Posterior cingulate gyrus (tissue), 11 donors: Measurements from ENCODE around the gene ZNF804A.
A peak's percentile ranks its signal among the peaks of the same experiment; 100 is the strongest.

Source experiments
- DNase-seq, 10 donors: peaks; one replicate each; pipeline versions ENCODE4 v3.0.0 to v3.0.0-alpha.2; 2020 to 2021; ENCODE audit warnings: mixed read lengths in 3 of 10
- intact Hi-C: fragments of 100-400 bp; cut with DNase I; formaldehyde crosslinking; loops from one replicate; pipeline ENCODE4 v1.15.1; 2023

Gene ZNF804A

DNA sequence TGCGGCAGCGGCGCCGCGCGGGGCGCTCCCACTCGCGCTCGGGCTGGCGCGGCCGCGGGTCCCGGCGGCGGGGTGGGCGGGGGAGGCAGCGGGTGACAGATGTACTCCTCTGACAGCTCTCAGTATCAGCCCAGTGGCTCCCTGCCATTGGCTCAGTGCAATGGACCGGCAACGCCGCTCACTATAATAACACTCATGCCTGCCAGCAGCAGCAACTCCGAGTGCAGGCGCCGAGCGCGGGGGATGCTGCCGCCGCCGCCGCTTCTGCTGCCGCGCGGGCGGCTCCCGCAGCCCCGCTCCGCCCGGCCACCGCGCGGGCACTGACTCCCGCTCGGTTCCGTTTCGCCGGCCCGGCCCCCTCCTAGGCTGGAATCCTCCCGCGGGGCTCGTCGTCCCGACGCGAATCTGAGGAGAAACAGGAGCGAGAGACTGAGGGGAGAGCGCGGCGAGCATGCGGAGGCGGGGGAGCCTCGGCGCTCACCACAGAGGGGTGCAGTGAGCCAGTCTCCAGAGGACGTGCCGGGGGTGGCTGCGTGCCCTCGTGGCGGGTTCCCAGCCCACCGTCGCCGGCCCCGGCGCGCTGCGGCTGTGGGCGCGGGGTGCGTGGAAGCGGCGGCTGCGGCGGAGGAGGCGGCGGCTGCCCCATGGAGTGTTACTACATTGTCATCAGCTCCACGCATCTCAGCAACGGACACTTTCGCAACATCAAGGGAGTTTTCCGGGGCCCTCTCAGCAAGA, at the start of gene ZNF804A:
ZNF804A (plus strand) TSS at position 214 of the 738 bp plus-strand sequence; CDS start at position 645, 431 bp downstream.
- intact Hi-C loops, result no loop called here
- peak; percentile 55 to 95 (median 72) for DNase-seq

DNA sequence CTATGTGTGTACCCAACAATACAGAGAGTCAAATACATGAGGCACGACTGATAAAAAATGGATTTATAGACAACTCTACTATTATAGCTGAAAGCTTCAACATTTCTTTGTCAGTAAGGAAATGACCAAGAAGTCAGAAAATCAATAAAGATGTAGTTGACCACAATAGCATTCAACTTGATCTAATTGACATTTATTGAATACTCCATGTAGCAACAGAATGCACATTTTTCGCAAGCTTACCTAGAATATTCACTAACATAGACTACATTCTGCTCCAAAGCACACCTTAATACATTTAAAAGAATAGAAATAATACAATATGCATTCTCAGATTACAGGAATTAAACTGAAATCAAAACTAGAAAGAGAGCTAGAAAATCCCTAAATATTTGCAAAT, 49.2 kb upstream of the ZNF804A start:
- intact Hi-C loops, result no loop called here
- no peak for DNase-seq

DNA sequence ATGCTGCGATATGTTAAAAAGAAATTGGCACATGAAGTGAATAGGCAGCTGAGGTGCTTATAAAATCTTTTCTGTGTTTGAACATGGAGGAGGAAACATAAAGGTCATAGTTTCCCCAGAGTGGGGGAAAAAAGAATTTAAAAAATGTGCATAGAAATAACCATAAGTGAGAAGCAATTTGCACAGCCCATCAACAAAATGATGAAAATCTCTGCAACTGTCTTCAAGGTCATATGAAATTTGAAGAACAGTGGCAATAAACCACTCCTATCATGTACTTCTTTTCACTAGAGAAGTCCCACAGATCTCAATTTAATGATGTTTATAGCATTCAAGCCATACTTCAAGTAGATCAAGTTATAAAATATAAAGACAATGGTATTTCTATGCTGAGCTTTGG, 46.7 kb upstream of the ZNF804A start:
- no peak for DNase-seq
- intact Hi-C loops, result no loop called here

DNA sequence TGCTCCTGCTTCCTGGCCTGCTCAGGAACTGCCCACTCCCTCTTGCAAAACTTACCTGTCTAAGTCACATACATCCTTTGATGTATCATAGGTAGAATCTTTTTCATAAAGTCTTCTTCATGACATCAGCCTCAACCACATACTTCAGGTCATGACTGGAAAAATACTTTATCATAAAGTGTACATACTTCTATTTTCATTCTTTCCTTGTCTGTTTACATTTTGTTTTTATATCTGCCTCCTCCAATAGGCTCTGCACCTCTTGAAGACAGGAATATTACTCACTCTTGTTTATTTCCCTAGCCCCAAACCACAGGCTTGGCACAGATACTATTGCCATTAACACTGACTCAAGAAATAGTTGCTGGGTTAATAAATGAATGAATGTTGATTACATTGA, 43.6 kb upstream of the ZNF804A start:
- intact Hi-C loops, result no loop called here

DNA sequence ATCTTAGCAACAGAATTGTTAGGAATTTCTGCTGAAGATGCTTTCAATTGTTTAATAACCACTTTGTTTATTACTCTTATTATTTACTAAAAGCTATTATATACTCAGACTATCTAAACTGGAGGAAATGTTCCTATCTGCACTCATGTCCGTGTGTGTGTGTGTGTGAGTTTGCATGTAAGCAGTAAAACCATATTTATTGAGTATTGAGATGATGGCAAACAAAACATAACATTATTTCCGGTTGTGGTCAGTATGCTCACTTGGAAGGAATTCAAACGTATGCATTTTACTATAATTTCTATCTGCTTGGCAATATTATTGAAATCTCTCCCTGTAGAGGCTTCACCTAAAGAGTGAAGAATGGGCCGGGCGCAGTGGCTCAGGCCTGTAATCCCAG, 43.0 kb upstream of the ZNF804A start:
- intact Hi-C loops, result no loop called here
- no peak for DNase-seq

More for the DNA sequence above, 43.6 kb upstream of the ZNF804A start:
- no peak for DNase-seq

DNA sequence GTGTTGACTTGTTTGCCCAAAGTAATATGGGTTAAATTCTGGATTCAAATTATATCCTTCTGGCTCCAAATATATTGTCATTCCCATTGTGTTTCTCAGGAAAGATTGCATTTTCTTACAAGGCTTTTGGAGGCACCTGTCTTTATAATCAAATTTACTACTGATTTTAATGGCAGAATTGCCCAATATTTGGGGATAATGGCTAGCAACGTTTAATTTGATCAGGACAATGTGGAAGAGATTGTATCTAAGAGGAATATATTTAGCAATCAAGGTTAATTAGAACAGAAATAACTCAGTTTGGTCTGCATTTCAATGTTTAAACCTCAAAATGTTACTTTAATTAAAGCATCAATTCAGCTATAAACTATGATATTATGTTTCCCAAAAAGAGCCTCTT, 41.7 kb upstream of the ZNF804A start:
- DNase-seq, result no peak
- intact Hi-C loops, result no loop called here

DNA sequence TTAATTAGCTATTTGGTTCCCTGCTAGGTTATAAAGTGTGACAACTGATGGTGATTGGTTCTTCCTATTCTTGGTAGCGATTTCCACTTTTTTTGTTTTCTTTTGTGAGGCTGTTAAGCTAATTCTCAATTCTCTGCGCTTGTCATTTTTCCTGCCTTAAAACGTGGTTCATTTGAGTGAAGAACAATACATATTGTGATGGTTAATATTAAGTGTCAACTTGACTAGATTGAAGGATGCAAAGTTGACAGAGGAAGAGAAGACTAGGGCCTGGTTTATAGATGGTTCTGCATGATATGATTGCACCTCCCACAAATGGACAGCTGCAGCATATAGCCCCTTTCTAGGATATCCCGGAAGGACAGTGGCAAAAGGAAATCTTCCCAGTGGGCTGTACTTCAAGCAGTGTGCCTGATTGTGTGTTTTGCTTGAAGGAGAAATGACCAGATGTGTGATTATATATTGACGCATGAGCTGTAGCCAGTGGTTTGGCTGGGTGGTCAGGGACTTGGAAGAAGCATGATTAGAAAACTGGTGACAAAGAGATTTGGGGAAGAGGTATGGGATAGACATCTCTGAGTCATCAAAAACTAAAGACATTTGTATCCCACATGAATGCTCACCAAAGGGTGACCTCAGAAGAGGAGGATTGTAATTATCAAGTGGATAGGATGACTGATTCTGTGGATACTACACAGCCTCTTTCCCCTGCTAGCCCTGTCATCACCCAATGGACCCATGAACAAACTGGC, 39.4 kb upstream of the ZNF804A start:
- intact Hi-C loops, result no loop called here
- DNase-seq, result no peak

DNA sequence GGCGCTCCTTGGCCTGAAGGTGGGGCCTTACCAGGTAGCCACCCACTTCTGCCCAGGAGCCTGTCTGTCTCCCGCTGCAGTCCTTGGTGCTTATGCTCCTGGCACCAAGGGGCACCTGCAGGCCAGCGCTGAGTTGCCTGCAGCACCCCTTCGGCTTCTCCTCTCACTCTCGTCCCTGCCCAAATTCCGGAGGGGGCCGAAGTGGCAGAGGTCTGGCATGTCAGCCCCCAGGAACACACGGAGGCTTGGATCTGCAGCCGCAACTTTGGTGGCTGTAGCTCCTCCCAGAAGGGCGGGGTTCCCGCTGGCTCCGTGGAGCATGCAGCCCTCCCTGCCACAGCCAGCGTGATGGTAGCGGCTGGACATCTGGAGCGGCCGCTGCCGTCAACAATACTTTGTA, 37.7 kb upstream of the ZNF804A start:
- intact Hi-C loops, result no loop called here
- DNase-seq, result peak in 3 of 10 donors; percentile 35 to 74 (median 61)

DNA sequence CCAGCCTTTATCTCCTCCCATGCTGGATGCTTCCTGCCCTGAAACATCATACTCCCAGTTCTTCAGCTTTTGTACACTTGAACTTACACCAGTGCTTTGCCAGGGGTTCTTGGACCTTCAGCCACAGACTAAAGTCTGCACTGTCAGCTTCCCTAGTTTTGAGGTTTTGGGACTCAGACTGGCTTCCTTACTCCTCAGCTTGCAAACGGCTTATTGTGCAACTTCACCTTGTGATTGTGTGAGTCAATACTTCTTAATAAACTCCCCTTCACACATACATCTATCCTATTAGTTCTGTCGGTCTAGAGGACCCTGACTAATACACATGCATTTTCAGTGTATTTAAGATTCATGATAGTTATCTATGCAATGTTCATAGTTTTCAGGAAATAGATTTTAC, 35.8 kb upstream of the ZNF804A start:
- DNase-seq, result no peak
- intact Hi-C loops, result no loop called here

DNA sequence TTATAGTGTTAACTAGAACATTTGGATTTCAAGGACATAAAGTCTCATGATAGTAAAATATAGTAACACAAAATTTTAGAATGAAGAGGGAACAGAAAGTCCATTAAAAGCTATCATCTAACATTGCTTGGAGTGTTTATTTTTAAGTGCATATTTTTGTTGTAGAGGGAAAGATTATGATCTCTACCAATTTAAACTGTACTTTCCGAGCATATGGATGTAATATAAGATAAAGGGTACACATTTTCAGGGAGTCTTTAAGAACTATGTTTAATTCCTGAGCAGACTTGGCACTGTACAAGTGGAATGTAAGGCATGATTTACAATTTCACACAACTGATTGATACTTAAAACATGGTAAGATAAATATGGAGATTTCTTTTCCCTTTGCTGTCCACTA, 34.2 kb upstream of the ZNF804A start:
- DNase-seq, result no peak
- intact Hi-C loops, result no loop called here

DNA sequence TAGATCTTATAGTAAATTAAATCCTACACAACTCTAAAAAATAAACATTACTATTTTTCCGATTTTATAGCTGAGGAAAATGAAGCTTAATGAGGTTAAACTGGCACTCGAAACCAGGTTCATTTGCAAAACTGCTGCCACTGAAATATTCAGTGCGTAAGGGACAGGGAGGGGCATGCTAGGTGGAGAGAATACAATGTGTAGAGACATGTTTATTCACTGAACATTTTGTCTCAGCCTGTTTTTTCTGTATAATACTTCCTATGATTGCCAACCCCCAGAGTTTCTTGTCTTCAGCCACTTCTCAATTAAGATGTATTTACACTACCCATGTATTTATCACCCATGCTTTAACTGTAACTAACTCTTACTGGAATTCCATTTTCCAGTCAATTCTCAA, 31.6 kb upstream of the ZNF804A start:
- intact Hi-C loops, result no loop called here

DNA sequence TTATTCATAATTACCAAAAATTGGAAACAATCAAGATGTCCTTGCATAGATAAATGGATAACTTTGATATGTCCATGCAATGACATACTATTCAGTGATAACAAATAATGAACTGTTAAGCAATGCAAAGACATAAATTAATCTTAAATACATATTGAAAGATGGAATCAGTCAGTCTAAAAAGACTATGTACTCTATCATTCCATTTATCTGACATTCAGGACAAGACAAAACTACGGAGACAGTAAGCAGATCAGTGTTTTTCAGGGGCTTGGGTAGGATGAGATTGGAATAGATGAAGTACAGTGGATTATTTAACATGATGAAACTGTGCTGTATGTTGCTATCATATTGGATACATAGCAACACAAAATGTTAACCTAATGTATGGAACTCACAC, 21.3 kb upstream of the ZNF804A start:
- DNase-seq, result no peak
- intact Hi-C loops, result no loop called here

More for the DNA sequence above, 31.6 kb upstream of the ZNF804A start:
- DNase-seq, result no peak

DNA sequence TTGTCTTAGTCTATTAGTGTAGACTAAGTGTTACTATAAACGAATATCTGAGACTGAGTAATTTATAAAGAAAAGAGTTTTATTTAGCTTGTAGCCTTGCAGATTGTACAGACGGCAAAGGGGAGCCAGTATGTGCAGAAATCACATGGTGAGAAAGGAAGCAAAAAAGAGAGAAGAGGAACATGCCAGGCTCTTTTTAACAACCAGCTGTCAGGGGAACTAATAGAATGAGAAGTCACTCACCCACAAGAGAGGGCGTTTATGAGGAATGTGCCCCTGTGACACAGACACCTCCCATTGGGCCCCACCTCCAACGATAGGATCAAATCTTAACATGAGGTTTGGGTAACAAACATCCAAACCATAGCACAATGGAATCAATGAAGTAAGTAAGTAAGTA, 20.6 kb upstream of the ZNF804A start:
- DNase-seq, result no peak
- intact Hi-C loops, result no loop called here

DNA sequence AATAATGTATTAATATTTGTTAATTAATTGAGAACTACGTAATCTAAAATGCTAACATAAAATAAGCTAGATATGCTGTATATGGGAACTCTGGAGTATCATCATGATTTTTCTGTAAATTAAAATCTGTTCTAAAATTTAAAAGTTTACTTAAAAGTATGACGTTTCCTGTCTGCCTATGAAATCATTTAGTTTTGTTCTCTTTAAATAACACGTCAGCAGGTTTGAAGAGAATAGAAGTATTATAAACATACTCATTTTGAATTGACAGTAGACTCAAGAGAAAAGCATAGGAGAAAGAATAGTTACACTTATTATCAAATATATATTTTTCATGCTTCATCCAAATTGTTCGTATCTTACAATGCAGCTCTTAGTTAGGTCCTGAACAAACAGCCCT, 19.1 kb upstream of the ZNF804A start:
- intact Hi-C loops, result no loop called here
- DNase-seq, result no peak

DNA sequence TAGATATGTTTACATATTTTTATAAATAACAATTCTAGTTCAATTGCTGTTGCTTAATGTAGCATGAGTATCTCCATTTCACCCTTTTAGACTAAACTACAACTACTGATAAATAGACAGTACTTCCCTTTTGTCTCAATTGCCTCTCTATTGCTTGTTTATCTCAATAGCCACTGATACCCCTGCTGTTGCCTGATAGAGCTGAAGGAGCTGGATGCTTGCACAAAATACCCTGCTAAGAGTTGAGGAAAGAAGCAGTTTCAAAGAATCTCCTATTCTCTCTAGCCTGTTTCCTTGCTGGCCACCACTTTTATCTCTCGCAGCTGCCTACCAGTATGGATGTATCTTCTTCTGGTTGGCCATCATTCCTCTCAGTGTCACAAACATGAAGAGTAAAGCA, 16.9 kb upstream of the ZNF804A start:
- intact Hi-C loops, result no loop called here
- no peak for DNase-seq

DNA sequence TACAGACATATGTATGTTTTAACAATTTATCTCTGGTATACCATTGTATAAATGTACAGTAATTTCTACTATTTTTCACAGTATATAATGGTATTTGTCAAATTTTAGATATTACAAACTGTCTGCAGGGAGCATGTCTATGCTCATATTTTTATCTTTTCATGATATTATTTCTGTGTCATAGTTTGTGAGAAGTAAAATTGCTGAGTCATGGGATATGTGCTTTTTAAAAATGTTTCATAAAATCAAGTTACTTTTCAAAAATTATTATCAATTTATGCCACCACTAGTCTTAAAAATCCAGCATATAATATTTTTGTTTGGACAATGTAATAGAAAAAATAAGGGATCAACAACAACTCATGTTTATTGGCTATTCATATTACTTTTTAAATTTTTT, 9.1 kb upstream of the ZNF804A start:
- no peak for DNase-seq
- intact Hi-C loops, result no loop called here

DNA sequence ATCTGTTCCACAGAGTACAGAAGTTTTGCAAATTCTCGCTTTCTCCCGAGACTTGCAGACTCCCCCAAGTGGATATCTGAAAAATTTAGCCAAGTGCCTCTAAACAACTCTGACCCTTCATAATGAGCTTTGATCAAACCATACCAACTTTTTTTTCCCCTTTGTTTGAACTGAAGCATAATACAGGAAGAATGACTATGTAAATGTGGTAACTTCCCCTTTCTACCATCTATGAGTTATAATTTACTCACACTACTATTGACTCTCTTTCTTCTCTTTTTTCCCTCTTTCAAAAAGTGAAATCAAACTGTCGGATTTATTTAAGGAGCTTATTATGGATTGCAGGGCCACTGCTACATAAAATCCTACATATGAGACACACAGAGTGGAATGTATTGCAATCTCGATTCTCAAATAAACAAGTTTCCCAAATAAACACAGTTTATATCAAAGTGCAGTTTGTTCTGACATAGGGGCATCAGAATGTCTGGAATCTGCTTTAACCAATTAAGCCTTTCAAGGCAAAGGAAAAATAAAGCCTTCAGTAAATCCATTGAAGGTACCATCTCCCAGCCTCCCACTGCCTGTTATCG, 1.4 kb upstream of the ZNF804A start:
- no peak for DNase-seq
- intact Hi-C loops, result no loop called here

DNA sequence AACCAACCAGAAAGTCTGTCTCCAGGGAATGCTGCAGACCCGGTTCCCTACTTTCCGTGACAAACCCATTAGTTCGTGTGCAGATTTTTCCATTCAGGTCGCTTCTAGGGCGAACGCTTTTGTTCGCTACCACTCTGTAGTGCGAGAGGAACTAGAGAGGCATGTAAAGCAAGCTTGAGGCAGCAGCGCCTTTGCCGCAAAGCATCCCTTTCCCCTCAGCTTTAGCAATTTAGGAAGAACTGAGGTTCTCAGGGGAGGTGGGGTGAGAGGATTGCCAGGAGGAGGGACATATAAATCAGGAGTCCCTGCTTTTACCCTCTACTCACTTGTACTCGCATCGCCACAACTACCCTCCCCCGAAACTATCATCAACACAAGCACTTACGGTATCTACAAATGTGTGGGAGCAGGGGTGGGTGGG, 748 bp upstream of the ZNF804A start:
- DNase-seq, result peak in 9 of 10 donors; percentile 13 to 88 (median 37)
- intact Hi-C loops, result no loop called here

DNA sequence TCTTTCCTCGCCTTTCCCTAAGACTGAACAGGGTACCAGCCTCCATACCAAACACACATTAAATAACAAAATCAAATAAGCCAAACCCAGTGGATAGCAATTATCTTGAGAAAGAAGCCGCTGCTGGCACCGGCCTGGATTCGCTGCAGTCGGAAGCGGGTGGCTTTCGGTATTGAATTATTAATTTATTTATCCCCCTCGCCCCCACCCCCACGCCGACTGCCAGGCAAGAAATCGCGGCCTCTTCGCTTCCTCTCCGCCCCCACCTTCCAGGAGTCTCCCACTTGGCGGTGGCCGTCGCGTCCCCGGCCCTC, 370 bp upstream of the ZNF804A start:
- intact Hi-C loops, result no loop called here
- no peak for DNase-seq

DNA sequence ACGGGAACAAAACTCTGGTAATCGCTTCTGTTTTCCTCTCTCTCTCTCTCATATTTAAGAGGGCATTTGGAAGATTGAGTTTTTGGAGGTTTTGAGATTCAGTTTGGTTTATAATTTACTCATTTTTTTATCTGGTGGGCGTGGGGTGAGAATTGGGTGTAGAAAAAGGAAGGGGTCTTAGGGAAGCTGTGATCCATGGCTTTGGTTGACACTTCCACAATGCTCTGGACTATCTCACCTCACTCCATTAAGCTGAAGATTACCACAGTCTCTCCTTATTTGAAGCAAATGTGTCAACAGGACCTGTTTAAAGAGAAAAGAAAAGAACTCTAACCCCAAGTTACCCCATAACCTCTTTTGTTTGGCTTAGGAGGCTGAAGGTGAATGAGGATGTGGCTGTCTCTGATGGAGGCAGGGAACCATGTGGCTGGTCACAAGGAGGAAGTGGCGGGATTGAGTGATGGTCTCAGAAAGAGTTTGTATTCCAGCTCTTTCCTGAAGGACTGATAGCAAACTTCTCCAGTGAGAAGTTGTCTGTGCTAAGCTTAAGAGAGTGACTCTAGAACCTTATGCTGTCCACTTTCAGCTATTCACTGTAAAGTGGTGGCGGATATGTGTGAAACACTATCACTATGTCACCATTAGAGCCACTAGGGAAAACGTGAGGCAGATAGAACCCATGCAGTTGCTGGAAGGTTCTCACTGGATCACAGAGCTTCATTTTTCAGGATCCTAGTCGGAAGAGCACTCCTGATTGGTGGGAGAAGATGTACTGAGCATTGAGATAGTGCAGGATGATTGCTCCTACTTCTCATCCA, 934 bp downstream of the ZNF804A start:
- DNase-seq, result peak in 2 of 10 donors; percentile 8 to 23
- intact Hi-C loops, result no loop called here

DNA sequence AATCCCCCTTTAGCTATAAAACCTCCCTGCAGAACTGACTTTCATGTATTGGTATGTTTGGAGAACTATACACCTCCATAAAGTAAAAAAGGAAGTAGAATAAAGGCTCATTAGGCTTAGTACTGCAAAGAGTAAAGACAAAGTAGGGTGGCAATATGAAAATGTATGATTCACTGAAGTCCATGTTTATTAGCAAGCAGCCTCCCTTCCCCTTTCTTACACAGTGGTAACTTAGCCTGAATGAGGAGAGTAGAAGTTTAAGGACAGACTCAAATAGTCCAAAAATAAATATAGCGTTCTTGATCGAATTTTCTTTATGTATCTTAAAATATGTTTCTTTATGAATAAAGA, 1.5 kb downstream of the ZNF804A start:
- no peak for DNase-seq

More for the DNA sequence above, 1.5 kb downstream of the ZNF804A start:
- intact Hi-C loops, result loop anchor here (10.0 kb wide), 1 partner anchor 1655 kb away; no protein-coding TSS in a partner anchor
